ENCODE results near the gene HSDL1. TPM values are rescaled to one million over a fixed set of nuclear protein-coding genes. Genes with fewer than 3 reads are reported as not detected.

The HSDL1 gene
- total and polyA plus RNA-seq, 2 donors, result 21.2 to 21.4 TPM

DNA sequence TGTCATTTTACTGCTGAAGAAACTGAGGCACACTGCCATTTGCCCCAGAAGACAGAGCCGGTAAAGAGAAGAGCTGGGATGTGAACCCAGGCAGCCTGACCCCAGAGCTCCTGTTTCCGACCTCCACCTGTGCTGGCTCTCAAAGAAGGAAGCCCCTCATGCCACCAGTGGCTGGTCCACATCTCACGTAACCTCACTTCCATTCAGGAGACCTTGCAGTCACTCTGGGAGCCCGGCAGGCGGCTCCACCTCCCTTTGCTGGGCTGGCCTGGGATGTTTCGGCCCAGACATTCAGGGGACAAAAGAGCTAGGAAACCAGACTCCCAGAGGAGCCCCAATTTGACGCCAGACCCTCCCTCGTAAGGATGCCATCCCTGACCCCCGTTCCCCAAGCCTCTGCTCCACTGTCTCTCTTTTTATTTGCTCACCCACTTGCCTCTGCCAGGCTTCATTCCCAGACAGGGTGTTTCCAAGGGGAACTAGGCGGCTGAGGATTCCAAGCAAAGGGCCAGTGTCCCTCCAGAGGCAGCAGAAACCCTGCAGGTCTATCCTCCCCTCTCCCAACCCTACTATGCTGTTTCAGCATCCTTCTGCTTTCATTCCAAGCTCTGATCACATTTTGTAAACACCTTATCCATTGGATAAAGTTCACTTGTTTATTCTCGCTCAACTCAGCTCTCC, 39.1 kb upstream of the HSDL1 start:
- peaks cover 30 to 54% of the 10 kb centered on the region in 2 donors for H3K36me3 ChIP-seq (ENCODE audit: control insufficient read depth in 2 of 2, insufficient read depth in 2 of 2, low read length in 1 of 2)

GRCh38 chr16:84183572-84183875, 38.5 kb upstream of the HSDL1 start:
- Histone ChIP-seq H3K36me3 (ENCODE audit: control insufficient read depth in 2 of 2, insufficient read depth in 2 of 2, low read length in 1 of 2) (peaks cover 33 to 60% of the 10 kb centered on the region in 2 donors), H3K27ac (ENCODE audit: low read depth in 1 of 2, low read length in 1 of 2) (no peak overlapping the region)

More for the DNA sequence above, 39.1 kb upstream of the HSDL1 start:
- Histone ChIP-seq H3K27me3 (ENCODE audit: control insufficient read depth in 2 of 2, insufficient read depth in 1 of 2, low read length in 1 of 2) (no peaks in the 10 kb centered on the region), H3K4me3 (ENCODE audit: low read length in 2 of 2) (no peak overlapping the region), H3K27ac (ENCODE audit: low read depth in 1 of 2, low read length in 1 of 2) (no peak overlapping the region), H3K9me3 (ENCODE audit: control insufficient read depth in 2 of 2, insufficient read depth in 1 of 2, low read length in 1 of 2) (no peaks in the 10 kb centered on the region), H3K4me1 (ENCODE audit: control insufficient read depth in 2 of 2, insufficient read depth in 2 of 2, low read length in 2 of 2) (peaks cover 4 to 10% of the 10 kb centered on the region in 2 donors)
- WGBS, result 98% methylated on average over 11 of the region's 11 CpGs
- no peak for DNase-seq (ENCODE audit: low read depth in 6 of 9, low spot score in 9 of 9)

DNA sequence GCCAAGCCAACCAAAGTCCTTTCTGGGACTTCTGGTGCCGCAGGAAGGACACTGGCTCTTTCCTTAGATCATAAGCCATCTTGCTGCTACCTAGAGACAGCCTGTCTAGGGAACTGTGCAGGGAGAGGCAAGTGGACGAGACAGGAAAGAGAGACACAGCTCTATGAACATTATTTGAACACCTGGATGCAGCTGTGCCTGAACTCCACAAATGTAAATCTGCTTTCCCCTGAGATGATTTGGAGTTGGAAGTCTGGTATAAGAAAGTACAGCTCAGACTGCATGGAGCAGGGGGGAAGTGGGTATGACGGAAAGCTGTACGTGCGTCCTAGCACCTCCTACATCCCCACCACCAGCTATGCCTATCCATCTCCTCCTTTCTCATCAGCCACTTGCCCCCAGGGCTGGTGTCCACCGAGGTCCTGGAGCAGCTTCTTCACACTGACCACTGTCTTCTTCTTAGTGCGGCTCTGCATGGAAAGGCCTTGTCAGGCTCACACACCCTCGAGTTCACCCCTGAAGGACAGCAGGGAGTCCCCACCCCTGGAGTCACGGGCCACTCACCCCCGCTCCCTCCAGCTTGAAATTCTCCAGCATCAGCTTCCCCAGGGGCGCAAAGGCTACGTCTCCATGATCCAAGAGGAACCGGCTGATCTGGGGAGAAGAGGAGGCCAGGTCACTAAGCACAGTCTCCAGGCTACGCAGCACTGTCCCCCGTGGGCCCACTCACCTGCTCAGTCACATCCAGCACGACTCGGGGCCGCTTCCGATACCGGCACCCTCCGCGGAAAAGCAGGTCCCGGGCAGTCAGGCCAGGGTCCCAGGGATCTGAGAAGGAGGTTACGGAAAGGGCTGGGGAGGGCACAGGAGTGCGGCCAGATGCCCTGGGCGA, 37.9 kb upstream of the HSDL1 start:
- 96% methylated on average over 26 of the region's 26 CpGs for WGBS

More at GRCh38 chr16:84183572-84183875, 38.5 kb upstream of the HSDL1 start:
- Histone ChIP-seq H3K4me1 (ENCODE audit: control insufficient read depth in 2 of 2, insufficient read depth in 2 of 2, low read length in 2 of 2) (peaks cover 4 to 10% of the 10 kb centered on the region in 2 donors), H3K9me3 (ENCODE audit: control insufficient read depth in 2 of 2, insufficient read depth in 1 of 2, low read length in 1 of 2) (no peaks in the 10 kb centered on the region), H3K4me3 (ENCODE audit: low read length in 2 of 2) (no peak overlapping the region), H3K27me3 (ENCODE audit: control insufficient read depth in 2 of 2, insufficient read depth in 1 of 2, low read length in 1 of 2) (no peaks in the 10 kb centered on the region)
- DNase-seq (ENCODE audit: low read depth in 6 of 9, low spot score in 9 of 9), result no peak
- over 99% methylated on average over 5 of the region's 5 CpGs for WGBS

GRCh38 chr16:84182104-84182503, 37.1 kb upstream of the HSDL1 start:
- Histone ChIP-seq H3K27ac (ENCODE audit: low read depth in 1 of 2, low read length in 1 of 2) (no peak overlapping the region), H3K36me3 (ENCODE audit: control insufficient read depth in 2 of 2, insufficient read depth in 2 of 2, low read length in 1 of 2) (peaks cover 40 to 65% of the 10 kb centered on the region in 2 donors), H3K4me1 (ENCODE audit: control insufficient read depth in 2 of 2, insufficient read depth in 2 of 2, low read length in 2 of 2) (peaks cover 4 to 10% of the 10 kb centered on the region in 2 donors), H3K27me3 (ENCODE audit: control insufficient read depth in 2 of 2, insufficient read depth in 1 of 2, low read length in 1 of 2) (no peaks in the 10 kb centered on the region), H3K9me3 (ENCODE audit: control insufficient read depth in 2 of 2, insufficient read depth in 1 of 2, low read length in 1 of 2) (no peaks in the 10 kb centered on the region), H3K4me3 (ENCODE audit: low read length in 2 of 2) (no peak overlapping the region)
- 98% methylated on average over 18 of the region's 18 CpGs for WGBS
- no peak for DNase-seq (ENCODE audit: low read depth in 6 of 9, low spot score in 9 of 9)

More for the DNA sequence above, 37.9 kb upstream of the HSDL1 start:
- Histone ChIP-seq H3K4me1 (ENCODE audit: control insufficient read depth in 2 of 2, insufficient read depth in 2 of 2, low read length in 2 of 2) (peaks cover 4 to 10% of the 10 kb centered on the region in 2 donors), H3K9me3 (ENCODE audit: control insufficient read depth in 2 of 2, insufficient read depth in 1 of 2, low read length in 1 of 2) (no peaks in the 10 kb centered on the region), H3K4me3 (ENCODE audit: low read length in 2 of 2) (no peak overlapping the region), H3K27ac (ENCODE audit: low read depth in 1 of 2, low read length in 1 of 2) (no peak overlapping the region), H3K36me3 (ENCODE audit: control insufficient read depth in 2 of 2, insufficient read depth in 2 of 2, low read length in 1 of 2) (peaks cover 39 to 65% of the 10 kb centered on the region in 2 donors), H3K27me3 (ENCODE audit: control insufficient read depth in 2 of 2, insufficient read depth in 1 of 2, low read length in 1 of 2) (no peaks in the 10 kb centered on the region)
- DNase-seq (ENCODE audit: low read depth in 6 of 9, low spot score in 9 of 9), result no peak

DNA sequence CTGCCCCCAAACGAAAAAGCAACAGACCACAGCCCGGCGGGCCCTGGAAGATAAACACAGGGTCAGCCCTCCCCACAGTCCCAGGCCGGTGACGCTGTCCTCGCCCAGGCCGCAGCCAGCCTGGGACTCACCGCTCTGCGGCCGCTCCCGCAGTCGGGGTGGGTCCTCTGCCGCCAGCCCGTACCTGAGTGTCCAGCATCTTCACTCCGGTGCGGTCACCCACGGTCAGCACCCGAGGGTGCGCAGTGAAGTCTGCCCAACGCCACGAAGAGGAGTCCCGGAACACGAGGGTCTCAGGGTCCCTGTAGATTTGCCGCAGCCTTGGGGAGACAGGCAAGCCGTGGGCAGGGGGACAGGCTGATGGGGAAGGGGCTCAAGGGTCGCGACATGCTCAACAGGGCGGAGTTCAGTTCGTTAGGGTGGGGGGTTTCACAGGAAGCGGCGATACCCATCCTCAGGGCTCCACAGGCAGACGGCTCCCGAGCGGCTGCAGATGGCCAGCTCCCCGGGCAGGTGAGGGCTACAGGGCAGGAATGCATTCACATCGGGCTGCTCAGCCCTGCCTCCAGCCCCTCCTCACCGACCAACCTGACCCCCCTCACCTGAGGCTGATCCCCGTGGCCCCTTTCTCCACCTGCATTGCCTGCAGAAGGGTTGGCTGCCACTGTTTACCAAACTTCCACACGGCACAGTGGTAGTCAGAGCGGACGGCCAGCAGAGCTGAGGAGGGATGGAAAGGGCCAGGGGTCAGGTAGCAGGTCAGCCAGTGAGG, 36.4 kb upstream of the HSDL1 start:
- Histone ChIP-seq H3K36me3 (ENCODE audit: control insufficient read depth in 2 of 2, insufficient read depth in 2 of 2, low read length in 1 of 2) (peaks cover 40 to 65% of the 10 kb centered on the region in 2 donors), H3K9me3 (ENCODE audit: control insufficient read depth in 2 of 2, insufficient read depth in 1 of 2, low read length in 1 of 2) (no peaks in the 10 kb centered on the region), H3K4me3 (ENCODE audit: low read length in 2 of 2) (no peak overlapping the region), H3K27ac (ENCODE audit: low read depth in 1 of 2, low read length in 1 of 2) (no peak overlapping the region), H3K27me3 (ENCODE audit: control insufficient read depth in 2 of 2, insufficient read depth in 1 of 2, low read length in 1 of 2) (no peaks in the 10 kb centered on the region), H3K4me1 (ENCODE audit: control insufficient read depth in 2 of 2, insufficient read depth in 2 of 2, low read length in 2 of 2) (peaks cover 4 to 9% of the 10 kb centered on the region in 2 donors)
- WGBS, result 97% methylated on average over 41 of the region's 41 CpGs
- DNase-seq (ENCODE audit: low read depth in 6 of 9, low spot score in 9 of 9), result no peak

GRCh38 chr16:84180519-84181140, 35.7 kb upstream of the HSDL1 start:
- H3K4me1 ChIP-seq (ENCODE audit: control insufficient read depth in 2 of 2, insufficient read depth in 2 of 2, low read length in 2 of 2), result peaks cover 0 to 2% of the 10 kb centered on the region in 2 donors
- no peak overlapping the region for H3K27ac ChIP-seq (ENCODE audit: low read depth in 1 of 2, low read length in 1 of 2)
- 96% methylated on average over 21 of the region's 21 CpGs for WGBS

GRCh38 chr16:84179612-84180320, 34.8 kb upstream of the HSDL1 start:
- WGBS, result 96% methylated on average over 33 of the region's 33 CpGs
- Histone ChIP-seq H3K27ac (ENCODE audit: low read depth in 1 of 2, low read length in 1 of 2) (no peak overlapping the region), H3K4me1 (ENCODE audit: control insufficient read depth in 2 of 2, insufficient read depth in 2 of 2, low read length in 2 of 2) (no peaks in the 10 kb centered on the region), H3K9me3 (ENCODE audit: control insufficient read depth in 2 of 2, insufficient read depth in 1 of 2, low read length in 1 of 2) (no peaks in the 10 kb centered on the region), H3K4me3 (ENCODE audit: low read length in 2 of 2) (no peak overlapping the region), H3K36me3 (ENCODE audit: control insufficient read depth in 2 of 2, insufficient read depth in 2 of 2, low read length in 1 of 2) (peaks cover 40 to 61% of the 10 kb centered on the region in 2 donors), H3K27me3 (ENCODE audit: control insufficient read depth in 2 of 2, insufficient read depth in 1 of 2, low read length in 1 of 2) (no peaks in the 10 kb centered on the region)
- no peak for DNase-seq (ENCODE audit: low read depth in 6 of 9, low spot score in 9 of 9)

More at GRCh38 chr16:84180519-84181140, 35.7 kb upstream of the HSDL1 start:
- H3K27me3 ChIP-seq (ENCODE audit: control insufficient read depth in 2 of 2, insufficient read depth in 1 of 2, low read length in 1 of 2), result no peaks in the 10 kb centered on the region
- H3K4me3 ChIP-seq (ENCODE audit: low read length in 2 of 2), result no peak overlapping the region
- no peak for DNase-seq (ENCODE audit: low read depth in 6 of 9, low spot score in 9 of 9)
- no peaks in the 10 kb centered on the region for H3K9me3 ChIP-seq (ENCODE audit: control insufficient read depth in 2 of 2, insufficient read depth in 1 of 2, low read length in 1 of 2)
- H3K36me3 ChIP-seq (ENCODE audit: control insufficient read depth in 2 of 2, insufficient read depth in 2 of 2, low read length in 1 of 2), result peaks cover 40 to 65% of the 10 kb centered on the region in 2 donors

DNA sequence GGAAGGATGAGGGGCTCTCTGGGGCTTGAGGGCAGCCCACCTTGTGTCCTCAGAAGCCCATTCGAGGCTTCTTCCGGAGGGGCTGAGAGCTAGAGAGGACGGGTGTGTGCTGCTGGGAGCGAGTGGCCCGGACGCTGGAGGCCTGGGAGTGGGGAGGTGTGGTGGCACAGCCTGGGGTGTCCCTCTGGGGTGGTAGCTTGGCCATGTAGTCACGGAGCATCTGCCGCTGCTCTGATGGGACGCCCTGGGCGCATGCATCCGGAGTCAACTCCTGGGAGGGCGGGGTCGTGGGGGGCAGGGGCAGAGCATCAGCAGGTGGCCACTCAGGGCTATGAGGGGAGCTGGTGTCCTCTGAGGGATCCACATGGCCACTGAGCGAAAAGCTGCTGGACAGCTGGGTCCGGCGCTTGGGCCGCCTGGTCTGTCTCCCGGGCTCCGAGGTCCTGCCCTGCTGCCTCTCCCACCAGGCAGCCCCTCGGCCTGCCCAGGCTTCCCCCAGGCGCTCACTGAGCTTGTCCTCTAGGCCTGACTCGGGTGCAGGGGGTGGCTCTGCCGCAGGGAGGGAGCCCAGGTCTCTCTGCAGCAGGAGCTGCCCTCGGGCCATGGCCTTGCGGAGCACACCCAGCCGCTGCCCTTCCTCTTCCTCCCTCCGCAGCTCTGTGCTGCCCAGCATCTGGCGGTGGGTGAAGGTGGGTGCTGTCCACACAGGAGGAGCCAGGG, 34.1 kb upstream of the HSDL1 start:
- WGBS, result 96% methylated on average over 28 of the region's 28 CpGs
- H3K36me3 ChIP-seq (ENCODE audit: control insufficient read depth in 2 of 2, insufficient read depth in 2 of 2, low read length in 1 of 2), result peaks cover 40 to 60% of the 10 kb centered on the region in 2 donors

More for the DNA sequence above, 34.1 kb upstream of the HSDL1 start:
- Histone ChIP-seq H3K4me3 (ENCODE audit: low read length in 2 of 2) (no peak overlapping the region), H3K9me3 (ENCODE audit: control insufficient read depth in 2 of 2, insufficient read depth in 1 of 2, low read length in 1 of 2) (no peaks in the 10 kb centered on the region), H3K4me1 (ENCODE audit: control insufficient read depth in 2 of 2, insufficient read depth in 2 of 2, low read length in 2 of 2) (no peaks in the 10 kb centered on the region), H3K27me3 (ENCODE audit: control insufficient read depth in 2 of 2, insufficient read depth in 1 of 2, low read length in 1 of 2) (no peaks in the 10 kb centered on the region), H3K27ac (ENCODE audit: low read depth in 1 of 2, low read length in 1 of 2) (no peak overlapping the region)
- no peak for DNase-seq (ENCODE audit: low read depth in 6 of 9, low spot score in 9 of 9)

Measured in thymus (tissue), 11 donors.